Mesendoderm (in vitro differentiated cells): Measurements from ENCODE around the gene CDC14A.

Experiments used
- DNase-seq: peaks from one replicate; pipeline ENCODE4 v3.0.0; 2013
- H2AK5ac ChIP-seq: 2 replicates; pipeline ENCODE4 v1.6.1; 2013; ENCODE audit warnings: low read length, inconsistent platforms
- H2BK120ac ChIP-seq: 2 replicates; pipeline ENCODE4 v1.6.1; 2013; ENCODE audit warnings: low read depth, mild to moderate bottlenecking, low read length, moderate library complexity, mixed read lengths
- H2BK15ac ChIP-seq: replicated peaks from 2 replicates; pipeline ENCODE4 v1.6.1; 2013; ENCODE audit warnings: low read depth, mild to moderate bottlenecking, moderate library complexity
- H2BK5ac ChIP-seq: 2 replicates; pipeline ENCODE4 v1.6.1; 2013; ENCODE audit warnings: low read length, inconsistent platforms
- H3K18ac ChIP-seq: 2 replicates; pipeline ENCODE4 v1.6.1; 2013; ENCODE audit warnings: mild to moderate bottlenecking, low read length, mixed read lengths
- H3K23ac ChIP-seq: one replicate; pipeline ENCODE4 v1.6.1; 2013; ENCODE audit warnings: low read length
- H3K27ac ChIP-seq: 2 replicates; pipeline ENCODE4 v1.5.1; 2013; ENCODE audit warnings: low read depth, mild to moderate bottlenecking, inconsistent platforms, low read length, moderate library complexity
- H3K27me3 ChIP-seq: 2 replicates; pipeline ENCODE4 v1.6.1; 2013; ENCODE audit warnings: low read length, control low read depth, mild to moderate bottlenecking, inconsistent platforms; ENCODE audit not compliant: insufficient read depth, poor library complexity
- H3K36me3 ChIP-seq: 2 replicates; pipeline ENCODE4 v1.6.1; 2013; ENCODE audit warnings: low read length, inconsistent platforms; ENCODE audit not compliant: control insufficient read depth, insufficient read depth
- H3K4ac ChIP-seq: one replicate; pipeline ENCODE4 v1.6.1; 2013; ENCODE audit warnings: low read depth, mild to moderate bottlenecking, low read length, moderate library complexity
- H3K4me1 ChIP-seq: 2 replicates; pipeline ENCODE4 v1.6.1; 2013; ENCODE audit warnings: low read depth, low read length, inconsistent platforms; ENCODE audit not compliant: control insufficient read depth
- H3K4me2 ChIP-seq: 2 replicates; pipeline ENCODE4 v1.6.1; 2013; ENCODE audit warnings: low read length
- H3K4me3 ChIP-seq: 2 replicates; pipeline ENCODE4 v1.5.1; 2013; ENCODE audit warnings: mild to moderate bottlenecking, low read length
- H3K56ac ChIP-seq: one replicate; pipeline ENCODE4 v1.6.1; 2013; ENCODE audit warnings: low read length
- H3K79me1 ChIP-seq: 2 replicates; pipeline ENCODE4 v1.6.1; 2013; ENCODE audit warnings: low read length, inconsistent platforms
- H3K79me2 ChIP-seq: 2 replicates; pipeline ENCODE4 v1.6.1; 2013; ENCODE audit warnings: mild to moderate bottlenecking, low read length; ENCODE audit not compliant: control insufficient read depth, insufficient read depth
- H3K9ac ChIP-seq: 2 replicates; pipeline ENCODE4 v1.6.1; 2013; ENCODE audit warnings: low read length, inconsistent platforms
- H4K5ac ChIP-seq: one replicate; pipeline ENCODE4 v1.6.1; 2013; ENCODE audit warnings: low read length
- H4K8ac ChIP-seq: one replicate; pipeline ENCODE4 v1.6.1; 2013; ENCODE audit warnings: low read depth, mild to moderate bottlenecking, control low read depth, low read length, moderate library complexity
- WGBS: extraction: QIAGEN DNeasy Blood & Tissue Kit; methylation state at CpG from one replicate; pipeline ENCODE4 v1.1.7; 2013; ENCODE audit warnings: low lambda C conversion rate, missing lambda C conversion rate; ENCODE audit not compliant: insufficient coverage; ENCODE audit errors: extremely low coverage; 5-methylcytosine and 5-hydroxymethylcytosine counted together

The CDC14A gene

GRCh38 chr1:100306735-100307313 lies 45.5 kb upstream of the CDC14A start:
- Histone ChIP-seq H3K23ac (no peak overlapping the region), H2BK120ac (no peak overlapping the region), H2AK5ac (no peak overlapping the region), H3K4ac (no peak overlapping the region), H3K36me3 (no peaks in the 10 kb centered on the region), H3K4me1 (peaks cover 1% of the 10 kb centered on the region), H3K18ac (no peak overlapping the region), H3K9ac (no peak overlapping the region), H2BK5ac (no peak overlapping the region), H3K27ac (no peak overlapping the region), H3K4me3 (no peak overlapping the region), H3K56ac (no peak overlapping the region), H2BK15ac (no peak overlapping the region), H3K79me1 (no peaks in the 10 kb centered on the region), H3K79me2 (no peaks in the 10 kb centered on the region), H3K4me2 (no peak overlapping the region), H4K5ac (no peak overlapping the region), H3K27me3 (no peaks in the 10 kb centered on the region), H4K8ac (no peak overlapping the region)
- no peak for DNase-seq
- WGBS, result no CpG with 5 or more reads among the region's 2 CpGs

DNA sequence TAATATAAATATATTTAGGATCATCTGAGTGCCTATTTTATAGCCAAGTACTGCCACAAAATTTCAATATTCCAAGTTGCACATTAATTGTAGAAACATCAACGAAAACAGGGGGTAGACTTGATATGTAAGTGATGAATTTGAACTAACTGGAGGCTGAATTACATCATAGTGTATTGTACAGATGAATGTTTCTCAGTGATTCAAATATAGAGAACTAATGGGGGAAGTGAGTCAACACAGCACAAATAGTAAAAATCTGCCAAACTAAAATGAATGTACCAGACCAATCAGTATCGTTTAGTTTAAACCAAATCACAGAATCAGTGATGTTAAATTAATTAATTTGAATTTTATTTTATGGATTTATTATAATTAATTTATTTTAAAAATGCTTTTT lies 43.5 kb upstream of the CDC14A start:
- Histone ChIP-seq H3K4me1 (peaks cover 1% of the 10 kb centered on the region), H3K4me2 (no peak overlapping the region), H2AK5ac (no peak overlapping the region), H3K79me1 (no peaks in the 10 kb centered on the region), H3K36me3 (no peaks in the 10 kb centered on the region), H3K27ac (no peak overlapping the region), H3K4ac (no peak overlapping the region), H2BK120ac (no peak overlapping the region), H3K9ac (no peak overlapping the region), H3K27me3 (no peaks in the 10 kb centered on the region), H3K23ac (no peak overlapping the region), H2BK15ac (no peak overlapping the region), H3K79me2 (no peaks in the 10 kb centered on the region), H4K5ac (no peak overlapping the region), H3K56ac (no peak overlapping the region), H3K18ac (no peak overlapping the region), H2BK5ac (no peak overlapping the region), H4K8ac (no peak overlapping the region), H3K4me3 (no peak overlapping the region)
- DNase-seq, result no peak
- no CpG with 5 or more reads among the region's 2 CpGs for WGBS

DNA sequence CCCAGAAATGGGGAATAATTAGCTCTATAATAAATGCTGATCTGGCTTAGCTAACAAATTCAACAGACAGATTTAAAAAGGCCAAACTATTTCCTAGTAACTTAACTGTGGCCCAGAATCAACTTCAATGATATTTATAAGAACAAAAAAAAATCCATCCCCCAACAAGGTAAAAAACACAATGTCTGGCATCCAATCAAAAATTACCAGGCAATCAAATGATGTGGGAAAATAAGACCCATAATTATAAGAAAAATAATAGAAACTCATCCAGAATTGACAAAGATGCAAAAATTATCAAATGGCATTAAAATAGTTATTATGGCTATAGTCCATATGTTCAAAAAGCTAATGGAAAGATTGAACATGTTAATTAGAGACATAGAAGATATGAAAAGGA lies 42.4 kb upstream of the CDC14A start:
- no peak overlapping the region for H3K23ac ChIP-seq
- H3K27ac ChIP-seq, result no peak overlapping the region
- no peak overlapping the region for H4K8ac ChIP-seq
- H2BK15ac ChIP-seq, result no peak overlapping the region
- H2AK5ac ChIP-seq, result no peak overlapping the region
- no peak overlapping the region for H3K4me3 ChIP-seq
- H3K56ac ChIP-seq, result no peak overlapping the region
- H4K5ac ChIP-seq, result no peak overlapping the region
- H3K9ac ChIP-seq, result no peak overlapping the region
- H3K36me3 ChIP-seq, result no peaks in the 10 kb centered on the region
- H2BK5ac ChIP-seq, result no peak overlapping the region
- H3K4me2 ChIP-seq, result no peak overlapping the region
- no peak for DNase-seq
- no peaks in the 10 kb centered on the region for H3K79me1 ChIP-seq
- H2BK120ac ChIP-seq, result no peak overlapping the region
- no peaks in the 10 kb centered on the region for H3K79me2 ChIP-seq
- H3K4ac ChIP-seq, result no peak overlapping the region
- peaks cover under 1% of the 10 kb centered on the region for H3K4me1 ChIP-seq
- no peaks in the 10 kb centered on the region for H3K27me3 ChIP-seq
- H3K18ac ChIP-seq, result no peak overlapping the region

DNA sequence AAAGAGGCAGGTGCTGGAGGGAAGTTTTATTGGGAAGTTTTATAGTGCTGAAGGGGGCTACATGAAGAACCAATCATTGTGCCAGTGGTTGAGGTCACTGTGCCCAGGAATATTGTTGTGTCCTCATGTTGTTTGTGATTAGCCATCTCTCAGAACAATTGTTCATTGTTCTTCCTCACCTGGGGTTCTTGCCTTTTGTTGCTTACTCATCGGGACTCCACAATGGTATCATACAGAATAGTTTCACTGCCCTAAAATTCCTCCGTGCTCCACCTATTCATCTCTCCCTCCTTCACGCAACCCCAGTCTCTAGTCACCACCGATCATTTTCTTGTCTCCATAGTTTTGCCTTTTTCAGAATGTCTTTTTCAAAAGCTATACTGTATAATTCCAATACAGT lies 38.9 kb upstream of the CDC14A start:
- WGBS, result no CpG with 5 or more reads among the region's 4 CpGs
- Histone ChIP-seq H2BK120ac (no peak overlapping the region), H3K36me3 (no peaks in the 10 kb centered on the region)

GRCh38 chr1:100316622-100317021 lies 35.7 kb upstream of the CDC14A start:
- no peak overlapping the region for H3K27ac ChIP-seq
- no peak overlapping the region for H2BK120ac ChIP-seq
- no peak overlapping the region for H3K23ac ChIP-seq
- no peak overlapping the region for H3K4me2 ChIP-seq
- no peak overlapping the region for H2BK5ac ChIP-seq
- H3K79me2 ChIP-seq, result no peaks in the 10 kb centered on the region
- no peaks in the 10 kb centered on the region for H3K4me1 ChIP-seq
- H4K8ac ChIP-seq, result no peak overlapping the region
- H3K9ac ChIP-seq, result no peak overlapping the region
- H3K27me3 ChIP-seq, result no peaks in the 10 kb centered on the region
- H3K79me1 ChIP-seq, result no peaks in the 10 kb centered on the region
- H3K4ac ChIP-seq, result no peak overlapping the region
- H3K56ac ChIP-seq, result no peak overlapping the region
- H3K4me3 ChIP-seq, result no peak overlapping the region
- no peak overlapping the region for H2AK5ac ChIP-seq
- DNase-seq, result no peak
- no peak overlapping the region for H3K18ac ChIP-seq
- H3K36me3 ChIP-seq, result no peaks in the 10 kb centered on the region
- no peak overlapping the region for H2BK15ac ChIP-seq
- H4K5ac ChIP-seq, result no peak overlapping the region

More for the DNA sequence above, 38.9 kb upstream of the CDC14A start:
- Histone ChIP-seq H2BK15ac (no peak overlapping the region), H3K4me2 (no peak overlapping the region), H4K8ac (no peak overlapping the region), H3K4ac (no peak overlapping the region), H3K79me1 (no peaks in the 10 kb centered on the region), H3K56ac (no peak overlapping the region), H3K27ac (no peak overlapping the region), H3K79me2 (no peaks in the 10 kb centered on the region), H2BK5ac (no peak overlapping the region), H3K23ac (no peak overlapping the region), H3K27me3 (no peaks in the 10 kb centered on the region), H4K5ac (no peak overlapping the region), H3K4me3 (no peak overlapping the region), H2AK5ac (no peak overlapping the region), H3K4me1 (no peaks in the 10 kb centered on the region), H3K18ac (no peak overlapping the region), H3K9ac (no peak overlapping the region)
- peak; percentile 55 for DNase-seq

GRCh38 chr1:100320311-100321099 lies 31.8 kb upstream of the CDC14A start:
- Histone ChIP-seq H3K36me3 (no peaks in the 10 kb centered on the region), H2BK15ac (no peak overlapping the region), H3K4me2 (no peak overlapping the region), H4K5ac (no peak overlapping the region), H3K56ac (no peak overlapping the region), H2AK5ac (no peak overlapping the region), H3K18ac (no peak overlapping the region), H4K8ac (no peak overlapping the region), H3K27me3 (no peaks in the 10 kb centered on the region), H3K4ac (no peak overlapping the region), H2BK5ac (no peak overlapping the region), H3K9ac (no peak overlapping the region), H3K4me3 (no peak overlapping the region), H3K4me1 (no peaks in the 10 kb centered on the region), H2BK120ac (no peak overlapping the region), H3K79me1 (no peaks in the 10 kb centered on the region), H3K79me2 (no peaks in the 10 kb centered on the region), H3K27ac (no peak overlapping the region), H3K23ac (no peak overlapping the region)
- no CpG with 5 or more reads among the region's 2 CpGs for WGBS
- no peak for DNase-seq
